GM18517 (cell line): ENCODE data around the gene C15orf40.
"Not testable (repeated sequence)": the region's sequence is repeated elsewhere in the genome, so short reads cannot be mapped to it uniquely, and the experiment has no call there.

Experiments used
- ATAC-seq: cut with Tn5 transposase; IDR thresholded peaks from one replicate; pipeline ENCODE4 v1.9.1; 2021; ENCODE audit warnings: mild to moderate bottlenecking, moderate library complexity; ENCODE audit not compliant: unreplicated experiment

C15orf40 gene

GRCh38 chr15:82952158-82953081 is 59.0 kb downstream of the C15orf40 start, which contains the start of gene HOMER2:
HOMER2 (minus strand) TSS chr15:82952720; CDS start chr15:82952535, 185 bp downstream.
- ATAC-seq = no peak

- no peak for ATAC-seq
Observed at GRCh38 chr15:82951472-82952157, 59.8 kb downstream of the C15orf40 start.

- no peak for ATAC-seq
Observed at GRCh38 chr15:82950746-82951370, 60.6 kb downstream of the C15orf40 start.

- no peak for ATAC-seq
Observed at GRCh38 chr15:82950295-82950694, 61.1 kb downstream of the C15orf40 start.

- no peak for ATAC-seq
Observed at GRCh38 chr15:82946155-82946701, 65.2 kb downstream of the C15orf40 start.

- ATAC-seq = no peak
Observed at GRCh38 chr15:82945326-82945725, 66.1 kb downstream of the C15orf40 start.

- ATAC-seq = no peak
Observed at GRCh38 chr15:82944821-82945220, 66.6 kb downstream of the C15orf40 start.

- ATAC-seq = no peak
Observed at GRCh38 chr15:82944056-82944455, 67.4 kb downstream of the C15orf40 start.

GRCh38 chr15:82943176-82943575 is 68.3 kb downstream of the C15orf40 start:
- ATAC-seq = no peak

- ATAC-seq = no peak
Observed at GRCh38 chr15:82942691-82943090, 68.7 kb downstream of the C15orf40 start.

GRCh38 chr15:82939678-82940077 is 71.8 kb downstream of the C15orf40 start:
- not testable (repeated sequence) for ATAC-seq
